MG63 (cell line): ENCODE data around the gene FAXDC2. TPM values are rescaled to one million over a fixed set of nuclear protein-coding genes. Genes with fewer than 3 reads are reported as not detected.

Experiments used
- DNase-seq: peaks from one replicate; pipeline ENCODE4 v3.0.0-alpha.2; 2020
- H3K27me3 ChIP-seq: fragments of 250-450 bp; sonication (Bioruptor Pico); 2 replicates; pipeline ENCODE4 v1.5.1; 2020; ENCODE audit warnings: mild to moderate bottlenecking, moderate library complexity
- H3K36me3 ChIP-seq: fragments of 250-450 bp; sonication (Bioruptor Pico); 2 replicates; pipeline ENCODE4 v1.5.1; 2020; ENCODE audit warnings: mild to moderate bottlenecking, moderate library complexity
- H3K4me3 ChIP-seq: fragments of 250-450 bp; sonication (Bioruptor Pico); 2 replicates; pipeline ENCODE4 v1.5.1; 2020; ENCODE audit warnings: mild to moderate bottlenecking, moderate library complexity
- H3K9me3 ChIP-seq: fragments of 250-450 bp; sonication (Bioruptor Pico); 2 replicates; pipeline ENCODE4 v1.5.1; 2020; ENCODE audit warnings: mild to moderate bottlenecking, moderate library complexity
- total RNA-seq: library from RNA; depleted of rRNA; stranded (reverse); fragments of >200 nt; shearing (Covaris generic); gene quantifications from 2 replicates; pipeline ENCODE4 v1.2.3, GENCODE V29; 2014; ENCODE audit warnings: low replicate concordance

The FAXDC2 gene
- total RNA-seq, 1 experiment from 2014 or later = not detected

GRCh38 chr5:154793599-154794524, 56.5 kb downstream of the FAXDC2 start:
- H3K4me3 ChIP-seq = no peak overlapping the region
- DNase-seq = no peak
- no peaks in the 10 kb centered on the region for H3K9me3 ChIP-seq
- peaks cover 91% of the 10 kb centered on the region for H3K36me3 ChIP-seq
- H3K27me3 ChIP-seq = no peaks in the 10 kb centered on the region

DNA sequence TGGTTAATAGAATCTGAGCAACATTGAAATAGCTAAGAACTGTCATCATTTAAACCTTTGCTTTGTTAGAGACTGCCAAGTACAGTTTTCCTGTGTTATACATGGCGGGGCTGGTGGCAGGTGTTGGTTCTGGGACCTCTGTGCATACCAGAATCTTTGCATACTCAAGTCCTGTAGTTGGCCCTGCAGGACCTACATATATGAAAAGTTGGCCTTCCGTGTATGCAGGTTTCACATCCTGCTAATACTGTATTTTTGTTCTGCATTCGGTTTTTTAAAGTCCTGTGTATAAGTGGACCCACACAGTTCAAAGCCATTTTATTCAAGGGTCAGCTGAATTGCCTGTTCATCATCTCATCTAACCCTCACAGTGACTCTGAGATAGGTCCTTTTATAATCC, 58.9 kb downstream of the FAXDC2 start:
- Histone ChIP-seq H3K36me3 (peaks cover 83% of the 10 kb centered on the region), H3K27me3 (no peaks in the 10 kb centered on the region), H3K4me3 (no peak overlapping the region), H3K9me3 (no peaks in the 10 kb centered on the region)
- DNase-seq = no peak

DNA sequence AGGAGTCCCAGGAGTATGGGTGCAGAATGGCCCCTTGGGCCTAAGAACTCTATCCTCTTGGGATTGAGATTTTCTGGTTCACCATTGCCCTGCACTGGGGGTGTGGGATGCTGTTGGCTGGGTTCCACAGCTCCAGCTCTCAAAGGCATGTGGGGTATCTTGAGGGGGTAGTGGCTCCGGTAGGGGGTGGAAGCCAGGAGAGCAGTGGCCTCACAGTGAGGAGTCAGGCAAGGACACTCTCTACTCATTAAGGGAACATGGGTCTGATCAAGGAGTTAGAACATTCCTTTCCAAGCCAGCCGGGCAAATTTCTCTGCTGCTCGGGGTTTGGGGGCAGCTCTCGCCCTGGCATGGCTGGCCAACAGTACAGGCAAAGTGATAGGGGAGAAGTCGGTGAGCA, 62.2 kb downstream of the FAXDC2 start:
- DNase-seq = no peak
- Histone ChIP-seq H3K36me3 (peaks cover 84% of the 10 kb centered on the region), H3K4me3 (no peak overlapping the region), H3K27me3 (no peaks in the 10 kb centered on the region), H3K9me3 (no peaks in the 10 kb centered on the region)

GRCh38 chr5:154786414-154786813, 64.0 kb downstream of the FAXDC2 start:
- no peaks in the 10 kb centered on the region for H3K9me3 ChIP-seq
- no peak for DNase-seq
- H3K36me3 ChIP-seq = peaks cover 83% of the 10 kb centered on the region
- no peaks in the 10 kb centered on the region for H3K27me3 ChIP-seq
- H3K4me3 ChIP-seq = no peak overlapping the region

DNA sequence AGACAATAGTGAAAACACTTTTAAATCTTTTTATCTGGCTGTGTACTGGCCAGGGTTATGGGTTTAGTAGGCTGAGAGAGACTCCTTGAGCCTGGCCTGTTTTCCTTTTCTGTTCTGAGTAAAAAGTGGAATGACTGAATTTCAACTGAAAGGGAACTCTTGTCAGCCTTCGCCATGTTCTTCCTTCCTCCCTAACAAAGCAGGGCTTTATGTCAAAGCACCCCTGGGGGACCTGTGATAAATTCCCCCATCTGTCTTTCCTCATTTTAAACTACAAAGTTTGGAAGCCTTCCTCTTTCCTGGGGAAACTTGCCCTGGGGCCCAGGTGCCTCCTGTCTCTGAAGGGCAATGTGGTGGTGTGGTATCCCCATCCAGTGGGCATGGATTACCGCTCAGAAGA, 65.5 kb downstream of the FAXDC2 start:
- no peak for DNase-seq
- H3K36me3 ChIP-seq = peaks cover 82% of the 10 kb centered on the region
- H3K27me3 ChIP-seq = no peaks in the 10 kb centered on the region
- H3K4me3 ChIP-seq = no peak overlapping the region
- no peaks in the 10 kb centered on the region for H3K9me3 ChIP-seq

- DNase-seq = no peak
- Histone ChIP-seq H3K9me3 (no peaks in the 10 kb centered on the region), H3K36me3 (peaks cover 79% of the 10 kb centered on the region)
Observed at GRCh38 chr5:154783774-154784460, 66.5 kb downstream of the FAXDC2 start.

GRCh38 chr5:154782812-154783592, 67.4 kb downstream of the FAXDC2 start:
- Histone ChIP-seq H3K27me3 (no peaks in the 10 kb centered on the region), H3K36me3 (peaks cover 83% of the 10 kb centered on the region), H3K9me3 (no peaks in the 10 kb centered on the region), H3K4me3 (no peak overlapping the region)
- DNase-seq = no peak

More at GRCh38 chr5:154783774-154784460, 66.5 kb downstream of the FAXDC2 start:
- no peaks in the 10 kb centered on the region for H3K27me3 ChIP-seq
- H3K4me3 ChIP-seq = no peak overlapping the region

GRCh38 chr5:154782326-154782725, 68.1 kb downstream of the FAXDC2 start:
- H3K27me3 ChIP-seq = no peaks in the 10 kb centered on the region
- H3K4me3 ChIP-seq = no peak overlapping the region
- no peak for DNase-seq
- no peaks in the 10 kb centered on the region for H3K9me3 ChIP-seq
- peaks cover 80% of the 10 kb centered on the region for H3K36me3 ChIP-seq

DNA sequence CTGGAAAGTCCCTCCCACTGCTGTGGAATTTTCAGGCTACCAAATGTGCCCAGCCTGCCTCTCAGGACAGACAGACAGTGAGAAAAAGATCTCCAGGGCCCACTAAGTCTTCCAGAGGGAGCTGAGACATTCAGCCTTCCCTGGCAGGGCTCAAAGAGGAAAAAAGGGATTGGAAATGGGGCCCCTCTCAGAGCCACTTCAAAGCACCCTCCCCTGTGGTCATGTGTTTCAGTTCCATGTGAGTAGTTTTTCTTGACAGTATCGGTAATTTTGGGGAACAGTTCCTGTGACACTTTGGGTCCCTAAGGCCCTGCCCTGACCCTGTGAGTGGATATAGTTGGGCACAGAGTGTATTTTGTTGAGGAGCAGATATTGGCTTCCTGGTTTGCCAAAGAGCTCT, 70.3 kb downstream of the FAXDC2 start:
- no peaks in the 10 kb centered on the region for H3K27me3 ChIP-seq
- no peak overlapping the region for H3K4me3 ChIP-seq
- H3K9me3 ChIP-seq = no peaks in the 10 kb centered on the region
- H3K36me3 ChIP-seq = peaks cover 76% of the 10 kb centered on the region
- no peak for DNase-seq

GRCh38 chr5:154779105-154779504, 71.3 kb downstream of the FAXDC2 start:
- Histone ChIP-seq H3K9me3 (no peaks in the 10 kb centered on the region), H3K27me3 (no peaks in the 10 kb centered on the region), H3K4me3 (no peak overlapping the region), H3K36me3 (peaks cover 73% of the 10 kb centered on the region)
- peak; percentile 80 for DNase-seq

GRCh38 chr5:154778534-154778933, 71.9 kb downstream of the FAXDC2 start:
- Histone ChIP-seq H3K9me3 (no peaks in the 10 kb centered on the region), H3K27me3 (no peaks in the 10 kb centered on the region), H3K4me3 (no peak overlapping the region), H3K36me3 (peaks cover 73% of the 10 kb centered on the region)
- peak; percentile 52 for DNase-seq

- no peak overlapping the region for H3K4me3 ChIP-seq
- H3K36me3 ChIP-seq = peaks cover 67% of the 10 kb centered on the region
- DNase-seq = no peak
- H3K27me3 ChIP-seq = no peaks in the 10 kb centered on the region
- H3K9me3 ChIP-seq = no peaks in the 10 kb centered on the region
Observed at GRCh38 chr5:154776167-154776566, 74.2 kb downstream of the FAXDC2 start.

GRCh38 chr5:154773326-154773725, 77.1 kb downstream of the FAXDC2 start:
- peaks cover 57% of the 10 kb centered on the region for H3K36me3 ChIP-seq
- H3K27me3 ChIP-seq = no peaks in the 10 kb centered on the region

GRCh38 chr5:154771383-154771901, 79.0 kb downstream of the FAXDC2 start:
- DNase-seq = peak; percentile 88
- no peaks in the 10 kb centered on the region; the same call in 1 of the 2 replicates for H3K9me3 ChIP-seq
- peak overlapping the region; percentile 17; the same call in 1 of the 2 replicates for H3K4me3 ChIP-seq
- H3K27me3 ChIP-seq = no peaks in the 10 kb centered on the region
- H3K36me3 ChIP-seq = peaks cover 58% of the 10 kb centered on the region

More at GRCh38 chr5:154773326-154773725, 77.1 kb downstream of the FAXDC2 start:
- H3K9me3 ChIP-seq = no peaks in the 10 kb centered on the region
- DNase-seq = no peak
- H3K4me3 ChIP-seq = no peak overlapping the region

DNA sequence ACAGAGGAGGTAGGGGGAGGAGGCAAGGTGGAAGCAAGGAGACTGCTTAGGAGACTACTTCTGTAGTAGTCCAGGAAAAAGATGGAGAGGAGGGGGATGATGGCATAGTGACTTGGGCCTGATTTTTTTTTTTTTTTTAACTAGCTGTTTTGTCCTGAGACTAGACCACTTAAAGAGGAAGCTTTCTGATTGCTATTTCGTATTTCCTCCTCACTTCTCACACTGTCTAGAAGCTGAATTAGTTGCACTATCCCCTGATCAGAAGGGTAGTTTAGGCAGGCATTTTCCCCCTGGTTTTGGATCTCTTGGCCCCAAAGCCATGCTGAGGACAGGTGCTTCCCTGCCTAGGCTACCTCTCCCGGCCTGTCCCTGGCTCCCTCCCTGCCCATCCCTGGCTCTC, 80.3 kb downstream of the FAXDC2 start:
- peaks cover 63% of the 10 kb centered on the region for H3K36me3 ChIP-seq
- H3K27me3 ChIP-seq = no peaks in the 10 kb centered on the region
- no peaks in the 10 kb centered on the region; the same call in 1 of the 2 replicates for H3K9me3 ChIP-seq
- H3K4me3 ChIP-seq = no peak overlapping the region
- DNase-seq = no peak
